ENCODE measurements around the gene TIMM13.

DNA sequence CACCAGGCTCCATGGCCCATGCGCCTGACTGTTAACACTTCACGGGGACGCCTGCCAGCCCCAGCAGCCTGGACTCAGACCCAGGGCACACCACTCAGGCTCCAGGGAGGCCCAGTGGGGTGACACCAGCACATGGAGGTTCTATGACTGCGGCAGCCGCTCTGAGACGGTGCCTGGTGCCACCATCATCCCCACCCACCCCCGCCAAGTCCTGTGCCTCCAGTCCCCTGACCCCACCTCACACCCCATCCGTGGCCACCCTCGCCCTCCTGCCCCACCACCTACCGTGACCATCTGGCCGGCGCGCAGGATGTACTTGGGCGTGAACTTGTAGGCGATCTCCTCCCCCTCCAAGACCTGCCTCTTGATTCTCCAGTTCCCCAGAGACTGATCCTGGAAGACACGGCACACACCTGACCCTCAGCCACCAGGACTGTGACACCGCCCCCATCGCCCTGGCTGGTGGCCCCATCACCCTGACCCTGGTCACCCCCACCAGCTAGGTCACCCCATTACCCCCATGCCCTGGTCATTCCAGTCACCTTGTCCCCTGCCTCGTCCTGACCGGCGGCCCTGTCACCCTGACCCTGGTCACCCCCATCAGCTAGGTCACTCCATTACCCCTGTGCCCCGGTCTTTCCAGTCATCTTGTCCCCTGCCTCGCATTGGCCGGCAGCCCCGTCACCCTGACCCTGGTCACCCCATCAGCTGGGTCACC lies 4.9 kb upstream of the TIMM13 start:
- no peak for TF ChIP-seq EZH2phosphoT487 (IDR thresholded peaks at IDR 0.05; ENCODE audit: borderline replicate concordance, low read length)
- TF ChIP-seq, protein P1, sequence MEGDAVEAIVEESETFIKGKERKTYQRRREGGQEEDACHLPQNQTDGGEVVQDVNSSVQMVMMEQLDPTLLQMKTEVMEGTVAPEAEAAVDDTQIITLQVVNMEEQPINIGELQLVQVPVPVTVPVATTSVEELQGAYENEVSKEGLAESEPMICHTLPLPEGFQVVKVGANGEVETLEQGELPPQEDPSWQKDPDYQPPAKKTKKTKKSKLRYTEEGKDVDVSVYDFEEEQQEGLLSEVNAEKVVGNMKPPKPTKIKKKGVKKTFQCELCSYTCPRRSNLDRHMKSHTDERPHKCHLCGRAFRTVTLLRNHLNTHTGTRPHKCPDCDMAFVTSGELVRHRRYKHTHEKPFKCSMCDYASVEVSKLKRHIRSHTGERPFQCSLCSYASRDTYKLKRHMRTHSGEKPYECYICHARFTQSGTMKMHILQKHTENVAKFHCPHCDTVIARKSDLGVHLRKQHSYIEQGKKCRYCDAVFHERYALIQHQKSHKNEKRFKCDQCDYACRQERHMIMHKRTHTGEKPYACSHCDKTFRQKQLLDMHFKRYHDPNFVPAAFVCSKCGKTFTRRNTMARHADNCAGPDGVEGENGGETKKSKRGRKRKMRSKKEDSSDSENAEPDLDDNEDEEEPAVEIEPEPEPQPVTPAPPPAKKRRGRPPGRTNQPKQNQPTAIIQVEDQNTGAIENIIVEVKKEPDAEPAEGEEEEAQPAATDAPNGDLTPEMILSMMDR (conservative IDR thresholded peaks at IDR 0.05; ENCODE audit: low read depth, low read length) = no peak

All from PC-3 (cell line).